Measurements from ENCODE around the gene SFSWAP.

DNA sequence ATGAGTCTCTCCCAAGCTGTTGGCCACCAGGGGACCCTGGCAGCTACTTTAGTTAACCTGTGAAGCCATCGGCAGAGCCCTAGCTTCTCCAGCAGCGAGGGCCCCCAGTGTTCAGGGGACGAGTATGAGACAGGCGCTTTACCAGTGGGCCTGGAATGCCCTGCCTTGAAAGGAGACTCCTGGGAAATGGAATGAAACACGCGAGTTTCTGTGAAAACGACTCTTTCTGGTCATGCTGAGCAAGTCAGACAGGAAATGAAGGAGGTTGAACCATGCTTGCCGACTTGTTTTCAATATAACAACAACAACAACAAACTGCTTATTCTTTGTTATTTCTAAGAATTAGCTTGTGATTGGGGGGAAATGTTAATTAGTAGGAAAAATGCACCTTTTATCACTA, 42.9 kb downstream of the SFSWAP start:
- TF ChIP-seq YY1 (IDR thresholded peaks at IDR 0.05; ENCODE audit: low read depth) (no peak), EP300 (IDR thresholded peaks at IDR 0.05; ENCODE audit: borderline replicate concordance) (no peak), CREB1 (IDR thresholded peaks at IDR 0.05; ENCODE audit: low read depth) (no peak), RAD21 (IDR thresholded peaks at IDR 0.05; ENCODE audit: low read depth) (no peak), TAF1 (IDR thresholded peaks at IDR 0.05; ENCODE audit: low read depth) (no peak), CEBPB (IDR thresholded peaks at IDR 0.05) (no peak), EGR1 (IDR thresholded peaks at IDR 0.05) (no peak), FOXM1 (IDR thresholded peaks at IDR 0.05; ENCODE audit: borderline replicate concordance, low read depth) (no peak)
- TF ChIP-seq, protein P1, sequence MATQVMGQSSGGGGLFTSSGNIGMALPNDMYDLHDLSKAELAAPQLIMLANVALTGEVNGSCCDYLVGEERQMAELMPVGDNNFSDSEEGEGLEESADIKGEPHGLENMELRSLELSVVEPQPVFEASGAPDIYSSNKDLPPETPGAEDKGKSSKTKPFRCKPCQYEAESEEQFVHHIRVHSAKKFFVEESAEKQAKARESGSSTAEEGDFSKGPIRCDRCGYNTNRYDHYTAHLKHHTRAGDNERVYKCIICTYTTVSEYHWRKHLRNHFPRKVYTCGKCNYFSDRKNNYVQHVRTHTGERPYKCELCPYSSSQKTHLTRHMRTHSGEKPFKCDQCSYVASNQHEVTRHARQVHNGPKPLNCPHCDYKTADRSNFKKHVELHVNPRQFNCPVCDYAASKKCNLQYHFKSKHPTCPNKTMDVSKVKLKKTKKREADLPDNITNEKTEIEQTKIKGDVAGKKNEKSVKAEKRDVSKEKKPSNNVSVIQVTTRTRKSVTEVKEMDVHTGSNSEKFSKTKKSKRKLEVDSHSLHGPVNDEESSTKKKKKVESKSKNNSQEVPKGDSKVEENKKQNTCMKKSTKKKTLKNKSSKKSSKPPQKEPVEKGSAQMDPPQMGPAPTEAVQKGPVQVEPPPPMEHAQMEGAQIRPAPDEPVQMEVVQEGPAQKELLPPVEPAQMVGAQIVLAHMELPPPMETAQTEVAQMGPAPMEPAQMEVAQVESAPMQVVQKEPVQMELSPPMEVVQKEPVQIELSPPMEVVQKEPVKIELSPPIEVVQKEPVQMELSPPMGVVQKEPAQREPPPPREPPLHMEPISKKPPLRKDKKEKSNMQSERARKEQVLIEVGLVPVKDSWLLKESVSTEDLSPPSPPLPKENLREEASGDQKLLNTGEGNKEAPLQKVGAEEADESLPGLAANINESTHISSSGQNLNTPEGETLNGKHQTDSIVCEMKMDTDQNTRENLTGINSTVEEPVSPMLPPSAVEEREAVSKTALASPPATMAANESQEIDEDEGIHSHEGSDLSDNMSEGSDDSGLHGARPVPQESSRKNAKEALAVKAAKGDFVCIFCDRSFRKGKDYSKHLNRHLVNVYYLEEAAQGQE (IDR thresholded peaks at IDR 0.05; ENCODE audit: low read depth), result no peak
- TF ChIP-seq, protein P2, sequence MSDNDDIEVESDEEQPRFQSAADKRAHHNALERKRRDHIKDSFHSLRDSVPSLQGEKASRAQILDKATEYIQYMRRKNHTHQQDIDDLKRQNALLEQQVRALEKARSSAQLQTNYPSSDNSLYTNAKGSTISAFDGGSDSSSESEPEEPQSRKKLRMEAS (IDR thresholded peaks at IDR 0.05), result no peak

Data from Ishikawa (cell line).